Endothelial cell of umbilical vein (primary cell): ENCODE results near the gene SLC6A9. TPM values are rescaled to one million over a fixed set of nuclear protein-coding genes. Genes with fewer than 3 reads are reported as not detected.
A peak's percentile ranks its signal among the peaks of the same experiment; 100 is the strongest.

ENCODE experiments used
- BruUV-seq: library from RNA; stranded (reverse); fragments of 400-500 nt; replicated peaks from 2 replicates; lab custom pipeline; 2021; lab: Mats Ljungman, UMichigan
- CTCF ChIA-PET: fragments of 300-600, 350-600 bp; sonication (Branson Sonifier 250); formaldehyde crosslinking; loops from one replicate; lab custom pipeline; 2021; ENCODE audit warnings: antibody characterized with exemption, inconsistent platforms; lab: Charles Lee
- POLR2A ChIA-PET: fragments of 300-600, 350-600 bp; sonication (Branson Sonifier 250); formaldehyde crosslinking; loops from one replicate; lab custom pipeline; 2021; ENCODE audit warnings: antibody characterized with exemption, inconsistent platforms; lab: Charles Lee
- DNase-seq: peaks from one replicate; pipeline ENCODE4 v3.0.0-alpha.2; 2011; ENCODE audit warnings: low read depth, low spot score
- FAIRE-seq: peaks from 2 replicates; lab custom pipeline; 2011; peaks lifted over from hg19 to GRCh38; lab: Jason Lieb, UNC
- H2AFZ ChIP-seq: 2 replicates; pipeline ENCODE4 v1.6.0; 2012; ENCODE audit warnings: low read depth, low read length, control low read depth, inconsistent platforms
- H3K27ac ChIP-seq: 2 replicates; pipeline ENCODE4 v1.5.1; 2011; ENCODE audit warnings: low read depth, mild to moderate bottlenecking, control low read depth, low read length, moderate library complexity; ENCODE audit not compliant: insufficient read depth
- H3K27me3 ChIP-seq, 2 experiments: 2 replicates each; pipeline versions ENCODE4 v1.6.0 to v1.6.1; 2011; ENCODE audit warnings: low read length in 2 of 2, mixed read lengths in 1 of 2; ENCODE audit not compliant: control insufficient read depth in 2 of 2, insufficient read depth in 2 of 2
- H3K36me3 ChIP-seq, 2 experiments: 2 replicates in 1 of 2; 3 replicates in 1 of 2; pipeline ENCODE4 v1.5.1; 2011; ENCODE audit warnings: low read length in 2 of 2, mild to moderate bottlenecking in 1 of 2, moderate library complexity in 1 of 2; ENCODE audit not compliant: control insufficient read depth in 2 of 2, insufficient read depth in 2 of 2; ENCODE audit errors: extremely low read depth in 1 of 2
- H3K4me1 ChIP-seq: 3 replicates; pipeline ENCODE4 v1.5.1; 2011; ENCODE audit warnings: mild to moderate bottlenecking, low read length; ENCODE audit not compliant: control insufficient read depth, insufficient read depth; ENCODE audit errors: extremely low read depth
- H3K4me2 ChIP-seq: 2 replicates; pipeline ENCODE4 v1.6.1; 2011; ENCODE audit warnings: low read length, control low read depth, mixed read lengths; ENCODE audit not compliant: insufficient read depth
- H3K4me3 ChIP-seq, 3 experiments: fragments of 200-600 bp in 1 of 3; sonication (generic), shearing (Covaris generic) in 1 of 3; replicated peaks in 1 of 3; 2 replicates each; pipeline ENCODE4 v1.5.1; 2011 to 2016; ENCODE audit warnings: control low read depth in 3 of 3, low read length in 3 of 3, mild to moderate bottlenecking in 2 of 3, inconsistent platforms in 1 of 3, low read depth in 1 of 3, moderate library complexity in 1 of 3; ENCODE audit not compliant: insufficient read depth in 1 of 3
- H3K79me2 ChIP-seq: 2 replicates; pipeline ENCODE4 v1.6.0; 2012; ENCODE audit warnings: low read length, inconsistent platforms; ENCODE audit not compliant: control insufficient read depth, insufficient read depth
- H3K9ac ChIP-seq: replicated peaks from 2 replicates; pipeline ENCODE3; 2011; ENCODE audit warnings: low read length, control low read depth; ENCODE audit not compliant: insufficient read depth; ENCODE audit errors: extremely low read depth
- H3K9me1 ChIP-seq: replicated peaks from 3 replicates; pipeline ENCODE4 v1.6.0; 2011; ENCODE audit warnings: mild to moderate bottlenecking, low read length; ENCODE audit not compliant: control insufficient read depth, insufficient read depth; ENCODE audit errors: extremely low read depth
- H3K9me3 ChIP-seq: replicated peaks from 2 replicates; pipeline ENCODE4 v1.5.1; 2012; ENCODE audit warnings: low read length, inconsistent platforms; ENCODE audit not compliant: control insufficient read depth, insufficient read depth
- H4K20me1 ChIP-seq: replicated peaks from 2 replicates; pipeline ENCODE3; 2011; ENCODE audit warnings: mild to moderate bottlenecking, low read length; ENCODE audit not compliant: control insufficient read depth, insufficient read depth; ENCODE audit errors: extremely low read depth
- CTCF ChIP-seq, 2 donors: IDR thresholded peaks; 1 replicate in 1 of 2; 2 replicates in 1 of 2; pipeline ENCODE4 v1.5.1; 2011; ENCODE audit warnings: low read length in 2 of 2, mild to moderate bottlenecking in 2 of 2, moderate library complexity in 2 of 2, control low read depth in 1 of 2, inconsistent platforms in 1 of 2, low read depth in 1 of 2; ENCODE audit not compliant: insufficient read depth in 1 of 2; ENCODE audit errors: extremely low read depth in 1 of 2
- EZH2 ChIP-seq: IDR thresholded peaks from 2 replicates; pipeline ENCODE4 v1.6.1; 2012; ENCODE audit warnings: borderline replicate concordance, low read depth, mild to moderate bottlenecking, moderate library complexity, low read length, inconsistent platforms; ENCODE audit not compliant: severe bottlenecking
- FOS ChIP-seq: IDR thresholded peaks from 2 replicates; pipeline ENCODE4 v1.6.1; 2011; ENCODE audit warnings: mild to moderate bottlenecking, low read length, moderate library complexity, borderline replicate concordance; ENCODE audit not compliant: insufficient read depth
- GATA2 ChIP-seq: IDR thresholded peaks from 2 replicates; pipeline ENCODE4 v1.7.0; 2011; ENCODE audit warnings: low read depth, mild to moderate bottlenecking, moderate library complexity, mixed read lengths, low read length; ENCODE audit not compliant: insufficient read length, insufficient read depth
- JUN ChIP-seq: IDR thresholded peaks from 2 replicates; pipeline ENCODE4 v1.6.1; 2011; ENCODE audit warnings: borderline replicate concordance, low read depth; ENCODE audit not compliant: insufficient read length, insufficient read depth
- MAX ChIP-seq: IDR thresholded peaks from 2 replicates; pipeline ENCODE4 v1.6.1; 2011; ENCODE audit not compliant: insufficient read depth, insufficient read length
- MYC ChIP-seq: IDR thresholded peaks from one replicate; pipeline ENCODE4 v1.6.1; 2011; ENCODE audit warnings: mild to moderate bottlenecking, low read depth, low read length
- POLR2A ChIP-seq: IDR thresholded peaks from 2 replicates; pipeline ENCODE4 v1.6.1; 2012; ENCODE audit warnings: low read depth, mild to moderate bottlenecking, control low read depth, low read length
- POLR2AphosphoS5 ChIP-seq: IDR thresholded peaks from 2 replicates; pipeline ENCODE4 v1.6.1; 2012; ENCODE audit warnings: low read depth, mild to moderate bottlenecking, control low read depth, low read length, moderate library complexity; ENCODE audit not compliant: insufficient read depth
- dilution Hi-C: fragments of 300-500 bp; cut with MboI; formaldehyde crosslinking; loops from one replicate; pipeline ENCODE4 v1.15.0; 2019; ENCODE audit warnings: low sequenced_read_pairs; ENCODE audit not compliant: extremely low pct_ligation_motif_present
- intact Hi-C: fragments of 100-400 bp; cut with micrococcal nuclease; formaldehyde crosslinking; loops from one replicate; pipeline ENCODE4 v1.10.0; 2022
- polyA plus RNA-seq, 4 experiments: library from polyadenylated mRNA; depleted of rRNA in 3 of 4; stranded (reverse) in 3 of 4; unstranded in 1 of 4; fragments of >200 nt; gene quantifications; 2 replicates each; pipeline versions ENCODE4 v1.2.1 to v1.2.3, GENCODE V29; 2011 to 2012; ENCODE audit warnings: missing spikeins in 1 of 4
- total RNA-seq: library from RNA; stranded (reverse); gene quantifications from 2 replicates; pipeline ENCODE4 v1.2.3, GENCODE V29; 2021

The SLC6A9 gene
- total and polyA plus RNA-seq, 2 donors (not counting 3 experiments of a cell fraction or from before 2014, with no cell fraction given), result 0.80 to 1.5 TPM

DNA sequence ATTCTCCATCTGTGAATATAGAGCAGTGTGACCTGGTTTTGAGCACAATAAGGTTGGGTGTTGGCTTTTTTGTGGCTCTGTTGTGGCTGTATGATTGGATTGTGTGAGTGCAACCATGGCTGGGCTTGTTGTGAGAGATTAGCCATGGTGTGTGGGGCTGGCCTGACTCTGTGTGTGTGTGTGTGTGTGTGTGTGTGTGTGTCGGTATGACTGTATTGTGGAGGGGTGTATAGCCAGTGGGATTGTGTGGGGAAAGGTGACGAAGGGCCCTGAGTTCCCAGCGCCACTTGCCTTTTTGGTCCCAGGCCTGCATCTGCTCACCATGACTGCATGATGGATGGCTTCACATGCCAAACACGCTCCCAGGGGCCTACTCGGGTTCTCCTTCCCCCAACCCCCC is 5.9 kb upstream of the SLC6A9 start:
- H3K4me1 ChIP-seq, result no peaks in the 10 kb centered on the region
- no peak overlapping the region for H3K4me3 ChIP-seq
- H3K9me3 ChIP-seq, result no peaks in the 10 kb centered on the region
- FAIRE-seq (no peak), DNase-seq (no peak)
- H3K79me2 ChIP-seq, result no peaks in the 10 kb centered on the region
- intact Hi-C loops (loop anchor here (2.0 to 5.0 kb wide), 2 partner anchors 274 to 325 kb away; no protein-coding TSS in a partner anchor), dilution Hi-C loops (no loop called here)
- no peak overlapping the region for H2AFZ ChIP-seq
- H3K27ac ChIP-seq, result no peak overlapping the region
- TF ChIP-seq POLR2AphosphoS5 (no peak), JUN (no peak), MYC (no peak)
- H3K9me1 ChIP-seq, result no peaks in the 10 kb centered on the region
- no TSS peak for BruUV-seq
- no peak overlapping the region for H3K4me2 ChIP-seq
- H3K9ac ChIP-seq, result no peak overlapping the region
- no peaks in the 10 kb centered on the region for H4K20me1 ChIP-seq
- no peaks in the 10 kb centered on the region for H3K36me3 ChIP-seq
- ChIA-PET CTCF (interaction anchor here (0.7 to 4.8 kb wide), 17 partner anchors 9 to 348 kb away, joined by 3 to 101 read pairs (median 5); partner anchors contain the start of gene ATP6V0B), POLR2A (interaction anchor here (0.6 kb wide), 1 partner anchor 1061 kb away, joined by 9 read pairs; no protein-coding TSS in a partner anchor)
- H3K27me3 ChIP-seq, result peaks cover 3 to 5% of the 10 kb centered on the region in 2 experiments

DNA sequence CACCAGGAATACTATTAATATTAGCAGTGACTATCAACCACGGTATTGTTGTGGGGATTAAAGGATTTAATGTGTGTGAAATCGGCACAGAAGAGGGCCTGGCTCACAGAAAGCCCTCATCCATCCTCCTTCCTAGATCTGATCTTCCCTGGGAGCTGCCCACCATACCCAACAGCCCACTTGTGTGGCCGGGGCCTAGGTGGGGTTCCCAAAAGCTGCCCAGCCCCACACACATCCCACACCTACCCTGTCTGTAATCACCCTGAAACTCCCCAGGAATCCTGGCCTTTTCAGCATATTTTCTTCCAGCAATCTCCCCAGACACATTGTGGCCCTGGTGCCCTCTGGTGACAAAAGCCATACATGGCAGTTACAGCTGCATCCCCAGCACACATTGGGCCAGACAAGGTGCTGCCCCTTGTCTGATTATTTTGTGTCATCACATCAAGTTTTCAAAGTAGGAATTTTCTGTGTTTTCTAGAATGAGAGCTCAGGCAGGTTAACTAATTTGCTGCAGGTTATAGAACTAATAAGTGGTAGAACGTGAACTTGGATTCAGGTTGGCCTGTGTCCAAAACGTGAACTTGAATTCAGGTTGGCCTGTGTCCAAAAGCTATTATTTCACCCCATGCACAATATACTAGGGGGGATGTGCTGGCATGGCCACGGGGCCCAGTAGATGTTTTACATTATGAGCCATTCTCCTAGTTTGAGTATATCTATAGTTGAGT is 5.3 kb upstream of the SLC6A9 start:
- intact Hi-C loops, result loop anchor here (1.0 to 5.0 kb wide), 3 partner anchors 31 to 324 kb away; no protein-coding TSS in a partner anchor
- Histone ChIP-seq H3K27me3 (peaks cover 0 to 5% of the 10 kb centered on the region in 2 experiments), H3K9ac (no peak overlapping the region), H3K4me3 (no peak overlapping the region), H3K9me3 (no peaks in the 10 kb centered on the region), H3K79me2 (no peaks in the 10 kb centered on the region), H4K20me1 (no peaks in the 10 kb centered on the region), H3K4me2 (no peak overlapping the region), H3K9me1 (no peaks in the 10 kb centered on the region), H3K36me3 (no peaks in the 10 kb centered on the region), H3K27ac (no peak overlapping the region), H3K4me1 (no peaks in the 10 kb centered on the region), H2AFZ (no peak overlapping the region)
- DNase-seq (peak; percentile 84), FAIRE-seq (peak; percentile 89)
- ChIA-PET CTCF (interaction anchor here (0.6 to 4.8 kb wide), 18 partner anchors 9 to 348 kb away, joined by 3 to 101 read pairs (median 4); partner anchors contain the start of gene ATP6V0B), POLR2A (interaction anchor here (0.6 kb wide), 1 partner anchor 1060 kb away, joined by 9 read pairs; no protein-coding TSS in a partner anchor)
- BruUV-seq, result no TSS peak
- no peak for TF ChIP-seq FOS
- TF ChIP-seq JUN, result no peak
- TF ChIP-seq EZH2, result no peak
- no peak for TF ChIP-seq POLR2A
- TF ChIP-seq POLR2AphosphoS5, result no peak
- no peak for TF ChIP-seq GATA2
- TF ChIP-seq CTCF (IDR thresholded peaks at IDR 0.05; ENCODE audit: extremely low read depth in 1 of 2, insufficient read depth in 1 of 2, low read depth in 1 of 2, low read length in 2 of 2), result peak; percentile 70 to 78
- no peak for TF ChIP-seq MYC
- TF ChIP-seq MAX, result no peak
- dilution Hi-C loops, result no loop called here
